Neural cell (in vitro differentiated cells): ENCODE data around the gene NOS1AP. TPM values are rescaled to one million over a fixed set of nuclear protein-coding genes. Genes with fewer than 3 reads are reported as not detected.

Experiments used
- H2AFZ ChIP-seq: fragments of 200-600, 300-800 bp; sonication (generic), shearing (Covaris generic); 2 replicates; pipeline ENCODE4 v1.6.0; 2014; ENCODE audit warnings: low read depth, mild to moderate bottlenecking, antibody characterized with exemption, low read length, moderate library complexity
- H3F3A ChIP-seq: fragments of 200-600 bp; shearing (Covaris generic); 2 replicates; pipeline ENCODE4 v1.6.1; 2016; ENCODE audit warnings: mild to moderate bottlenecking, moderate library complexity, mixed read lengths, antibody characterized with exemption, low read length; ENCODE audit not compliant: insufficient read depth, poor library complexity, severe bottlenecking
- H3K27ac ChIP-seq: fragments of 200-600, 300-800 bp; sonication (generic), shearing (Covaris generic); 2 replicates; pipeline ENCODE4 v1.5.1; 2014; ENCODE audit warnings: mild to moderate bottlenecking, low read length, moderate library complexity
- H3K27me3 ChIP-seq: fragments of 300-800, 200-600 bp; sonication (generic), shearing (Covaris generic); 2 replicates; pipeline ENCODE4 v1.6.0; 2014; ENCODE audit warnings: mild to moderate bottlenecking, low read depth, low read length, moderate library complexity; ENCODE audit not compliant: insufficient read depth
- H3K36me3 ChIP-seq: fragments of 300-800, 200-600 bp; sonication (generic), shearing (Covaris generic); 2 replicates; pipeline ENCODE4 v1.5.1; 2014; ENCODE audit warnings: mild to moderate bottlenecking, antibody characterized with exemption, low read length, moderate library complexity; ENCODE audit not compliant: insufficient read depth
- H3K4me2 ChIP-seq: fragments of 300-800, 200-600 bp; sonication (generic), shearing (Covaris generic); 2 replicates; pipeline ENCODE4 v1.6.0; 2014; ENCODE audit warnings: mild to moderate bottlenecking, low read length
- H3K4me3 ChIP-seq: fragments of 300-800, 200-600 bp; sonication (generic), shearing (Covaris generic); 2 replicates; pipeline ENCODE4 v1.5.1; 2014; ENCODE audit warnings: mild to moderate bottlenecking, low read length, moderate library complexity
- H3K79me2 ChIP-seq: fragments of 200-600 bp; shearing (Covaris generic); replicated peaks from 2 replicates; pipeline ENCODE4 v1.6.0; 2014; ENCODE audit warnings: mild to moderate bottlenecking, low read length, moderate library complexity; ENCODE audit not compliant: insufficient read depth
- H3K9ac ChIP-seq: fragments of 300-800, 200-600 bp; sonication (generic), shearing (Covaris generic); 2 replicates; pipeline ENCODE4 v1.6.1; 2016; ENCODE audit warnings: mild to moderate bottlenecking, low read length, mixed read lengths
- H3K9me2 ChIP-seq: fragments of 200-600 bp; shearing (Covaris generic); 2 replicates; pipeline ENCODE4 v1.6.1; 2016; ENCODE audit warnings: mild to moderate bottlenecking, low read length, mixed read lengths; ENCODE audit not compliant: insufficient read depth
- H3K9me3 ChIP-seq: fragments of 200-600, 300-800 bp; sonication (generic), shearing (Covaris generic); 2 replicates; pipeline ENCODE4 v1.6.1; 2016; ENCODE audit warnings: mild to moderate bottlenecking, mixed run types, low read length, moderate library complexity, mixed read lengths
- H4K20me1 ChIP-seq: fragments of 200-600 bp; shearing (Covaris generic); 2 replicates; pipeline ENCODE4 v1.6.1; 2016; ENCODE audit warnings: mild to moderate bottlenecking, mixed run types; ENCODE audit not compliant: insufficient read depth
- EP300 ChIP-seq: fragments of 450-650 bp; conservative IDR thresholded peaks from 2 replicates; pipeline ENCODE4 v1.6.1; 2014; ENCODE audit warnings: antibody characterized with exemption, mild to moderate bottlenecking, moderate library complexity; ENCODE audit not compliant: poor library complexity, severe bottlenecking
- EZH2 ChIP-seq: fragments of 200-600, 300-800 bp; shearing (Covaris generic), sonication (generic); IDR thresholded peaks from 2 replicates; pipeline ENCODE4 v1.6.1; 2014; ENCODE audit warnings: antibody characterized with exemption, low read length, borderline replicate concordance, mild to moderate bottlenecking; ENCODE audit not compliant: insufficient read depth, poor library complexity, severe bottlenecking
- MXI1 ChIP-seq: fragments of 450-650 bp; conservative IDR thresholded peaks from 2 replicates; pipeline ENCODE4 v1.6.1; 2014; ENCODE audit warnings: antibody characterized with exemption, mild to moderate bottlenecking; ENCODE audit not compliant: poor library complexity, severe bottlenecking
- POLR2AphosphoS5 ChIP-seq: IDR thresholded peaks from 2 replicates; pipeline ENCODE4 v1.6.1; 2012
- RAD21 ChIP-seq: fragments of 450-650 bp; conservative IDR thresholded peaks from 2 replicates; pipeline ENCODE4 v1.6.1; 2014; ENCODE audit warnings: antibody characterized with exemption, mild to moderate bottlenecking, moderate library complexity
- SMC3 ChIP-seq: fragments of 450-650 bp; conservative IDR thresholded peaks from 2 replicates; pipeline ENCODE4 v1.6.1; 2014; ENCODE audit warnings: antibody characterized with exemption, mild to moderate bottlenecking, moderate library complexity; ENCODE audit not compliant: poor library complexity
- TAF1 ChIP-seq: IDR thresholded peaks from 2 replicates; pipeline ENCODE4 v1.6.1; 2012; ENCODE audit warnings: low read depth
- polyA plus RNA-seq: library from polyadenylated mRNA; depleted of rRNA; stranded (reverse); fragments of >200 nt; gene quantifications from 2 replicates; pipeline ENCODE4 v1.2.3, GENCODE V29; 2014
- TF ChIP-seq, protein P1 (sequence below): IDR thresholded peaks from 2 replicates; pipeline ENCODE4 v1.6.1; 2012; ENCODE audit warnings: borderline replicate concordance
- TF ChIP-seq, protein P2 (sequence below): fragments of 450-650 bp; IDR thresholded peaks from 2 replicates; pipeline ENCODE4 v1.5.1; 2014; ENCODE audit warnings: antibody characterized with exemption, mild to moderate bottlenecking, moderate library complexity; ENCODE audit not compliant: poor library complexity, severe bottlenecking

Gene NOS1AP
- polyA plus RNA-seq, 1 donor from 2014 or later = 5.3 TPM

DNA sequence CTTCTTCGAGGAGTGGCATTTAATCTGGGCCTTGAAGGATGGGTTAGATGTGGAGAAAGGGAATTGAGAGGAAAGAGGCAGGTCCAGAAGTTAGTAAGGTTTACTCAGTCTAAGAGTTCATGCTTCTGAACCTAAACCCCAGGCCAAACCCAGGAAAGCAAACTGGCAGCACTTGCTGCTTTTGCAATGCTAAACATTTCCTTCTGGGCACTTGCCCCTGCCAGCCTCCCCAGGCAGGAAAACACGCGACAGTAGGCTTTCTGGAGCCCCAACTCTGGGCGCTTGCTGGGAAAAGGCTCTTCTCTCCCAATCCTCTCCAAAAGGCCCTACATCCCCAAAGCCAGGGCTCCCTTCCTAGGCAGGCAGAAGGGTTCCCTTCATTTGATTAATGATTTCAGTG, 48.4 kb upstream of the NOS1AP start:
- no peaks in the 10 kb centered on the region for H3F3A ChIP-seq
- no peak overlapping the region for H3K4me2 ChIP-seq
- H3K27me3 ChIP-seq = peaks cover 32% of the 10 kb centered on the region
- no peaks in the 10 kb centered on the region for H3K9me2 ChIP-seq
- no peaks in the 10 kb centered on the region for H3K36me3 ChIP-seq
- no peaks in the 10 kb centered on the region for H3K79me2 ChIP-seq
- no peaks in the 10 kb centered on the region for H4K20me1 ChIP-seq
- H3K9ac ChIP-seq = no peak overlapping the region
- H3K27ac ChIP-seq = no peak overlapping the region
- H3K9me3 ChIP-seq = no peaks in the 10 kb centered on the region
- no peak overlapping the region for H2AFZ ChIP-seq
- TF ChIP-seq, protein P1, sequence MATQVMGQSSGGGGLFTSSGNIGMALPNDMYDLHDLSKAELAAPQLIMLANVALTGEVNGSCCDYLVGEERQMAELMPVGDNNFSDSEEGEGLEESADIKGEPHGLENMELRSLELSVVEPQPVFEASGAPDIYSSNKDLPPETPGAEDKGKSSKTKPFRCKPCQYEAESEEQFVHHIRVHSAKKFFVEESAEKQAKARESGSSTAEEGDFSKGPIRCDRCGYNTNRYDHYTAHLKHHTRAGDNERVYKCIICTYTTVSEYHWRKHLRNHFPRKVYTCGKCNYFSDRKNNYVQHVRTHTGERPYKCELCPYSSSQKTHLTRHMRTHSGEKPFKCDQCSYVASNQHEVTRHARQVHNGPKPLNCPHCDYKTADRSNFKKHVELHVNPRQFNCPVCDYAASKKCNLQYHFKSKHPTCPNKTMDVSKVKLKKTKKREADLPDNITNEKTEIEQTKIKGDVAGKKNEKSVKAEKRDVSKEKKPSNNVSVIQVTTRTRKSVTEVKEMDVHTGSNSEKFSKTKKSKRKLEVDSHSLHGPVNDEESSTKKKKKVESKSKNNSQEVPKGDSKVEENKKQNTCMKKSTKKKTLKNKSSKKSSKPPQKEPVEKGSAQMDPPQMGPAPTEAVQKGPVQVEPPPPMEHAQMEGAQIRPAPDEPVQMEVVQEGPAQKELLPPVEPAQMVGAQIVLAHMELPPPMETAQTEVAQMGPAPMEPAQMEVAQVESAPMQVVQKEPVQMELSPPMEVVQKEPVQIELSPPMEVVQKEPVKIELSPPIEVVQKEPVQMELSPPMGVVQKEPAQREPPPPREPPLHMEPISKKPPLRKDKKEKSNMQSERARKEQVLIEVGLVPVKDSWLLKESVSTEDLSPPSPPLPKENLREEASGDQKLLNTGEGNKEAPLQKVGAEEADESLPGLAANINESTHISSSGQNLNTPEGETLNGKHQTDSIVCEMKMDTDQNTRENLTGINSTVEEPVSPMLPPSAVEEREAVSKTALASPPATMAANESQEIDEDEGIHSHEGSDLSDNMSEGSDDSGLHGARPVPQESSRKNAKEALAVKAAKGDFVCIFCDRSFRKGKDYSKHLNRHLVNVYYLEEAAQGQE = no peak
- TF ChIP-seq MXI1 (no peak), EZH2 (no peak), POLR2AphosphoS5 (no peak), EP300 (no peak), TAF1 (no peak), SMC3 (no peak), RAD21 (no peak)
- TF ChIP-seq, protein P2, sequence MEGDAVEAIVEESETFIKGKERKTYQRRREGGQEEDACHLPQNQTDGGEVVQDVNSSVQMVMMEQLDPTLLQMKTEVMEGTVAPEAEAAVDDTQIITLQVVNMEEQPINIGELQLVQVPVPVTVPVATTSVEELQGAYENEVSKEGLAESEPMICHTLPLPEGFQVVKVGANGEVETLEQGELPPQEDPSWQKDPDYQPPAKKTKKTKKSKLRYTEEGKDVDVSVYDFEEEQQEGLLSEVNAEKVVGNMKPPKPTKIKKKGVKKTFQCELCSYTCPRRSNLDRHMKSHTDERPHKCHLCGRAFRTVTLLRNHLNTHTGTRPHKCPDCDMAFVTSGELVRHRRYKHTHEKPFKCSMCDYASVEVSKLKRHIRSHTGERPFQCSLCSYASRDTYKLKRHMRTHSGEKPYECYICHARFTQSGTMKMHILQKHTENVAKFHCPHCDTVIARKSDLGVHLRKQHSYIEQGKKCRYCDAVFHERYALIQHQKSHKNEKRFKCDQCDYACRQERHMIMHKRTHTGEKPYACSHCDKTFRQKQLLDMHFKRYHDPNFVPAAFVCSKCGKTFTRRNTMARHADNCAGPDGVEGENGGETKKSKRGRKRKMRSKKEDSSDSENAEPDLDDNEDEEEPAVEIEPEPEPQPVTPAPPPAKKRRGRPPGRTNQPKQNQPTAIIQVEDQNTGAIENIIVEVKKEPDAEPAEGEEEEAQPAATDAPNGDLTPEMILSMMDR = no peak
- no peak overlapping the region for H3K4me3 ChIP-seq

DNA sequence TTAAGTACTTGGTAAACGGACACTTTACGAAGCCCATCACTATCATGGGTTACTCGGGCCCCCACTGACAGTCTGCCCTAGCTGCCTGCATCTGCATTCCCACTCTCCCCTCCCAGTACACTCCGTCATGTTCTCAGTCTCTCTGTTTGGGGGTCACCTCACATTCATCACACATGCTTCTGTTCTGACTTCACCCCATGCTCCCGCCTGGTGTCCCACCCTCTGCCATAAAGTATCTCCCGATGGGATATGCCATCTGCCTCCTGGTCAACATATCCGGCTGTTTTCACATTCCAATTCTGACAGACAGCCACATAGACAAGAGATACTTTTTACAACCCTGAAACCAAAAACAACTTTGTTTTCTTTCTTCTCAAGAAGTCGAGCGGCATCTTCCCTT, 46.9 kb upstream of the NOS1AP start:
- Histone ChIP-seq H3K36me3 (no peaks in the 10 kb centered on the region), H3K9ac (no peak overlapping the region), H3K27me3 (peaks cover 32% of the 10 kb centered on the region), H3F3A (no peaks in the 10 kb centered on the region), H3K9me2 (no peaks in the 10 kb centered on the region), H3K27ac (no peak overlapping the region), H4K20me1 (no peaks in the 10 kb centered on the region), H2AFZ (no peak overlapping the region), H3K79me2 (no peaks in the 10 kb centered on the region), H3K4me3 (no peak overlapping the region), H3K4me2 (no peak overlapping the region), H3K9me3 (no peaks in the 10 kb centered on the region)
- TF ChIP-seq, protein P1 = no peak
- TF ChIP-seq SMC3 (no peak), MXI1 (no peak), POLR2AphosphoS5 (no peak), EP300 (no peak), EZH2 (no peak), TAF1 (no peak), RAD21 (no peak)
- TF ChIP-seq, protein P2 = no peak
